Endothelial cell of umbilical vein (primary cell): ENCODE data around the gene SPATA3. TPM values are rescaled to one million over a fixed set of nuclear protein-coding genes. Genes with fewer than 3 reads are reported as not detected.

Source experiments
- BruUV-seq: library from RNA; stranded (reverse); fragments of 400-500 nt; replicated peaks from 2 replicates; lab custom pipeline; 2021; lab: Mats Ljungman, UMichigan
- CTCF ChIA-PET: fragments of 300-600, 350-600 bp; sonication (Branson Sonifier 250); formaldehyde crosslinking; loops from one replicate; lab custom pipeline; 2021; ENCODE audit warnings: antibody characterized with exemption, inconsistent platforms; lab: Charles Lee
- POLR2A ChIA-PET: fragments of 300-600, 350-600 bp; sonication (Branson Sonifier 250); formaldehyde crosslinking; loops from one replicate; lab custom pipeline; 2021; ENCODE audit warnings: antibody characterized with exemption, inconsistent platforms; lab: Charles Lee
- DNase-seq: peaks from one replicate; pipeline ENCODE4 v3.0.0-alpha.2; 2011; ENCODE audit warnings: low read depth, low spot score
- FAIRE-seq: peaks from 2 replicates; lab custom pipeline; 2011; peaks lifted over from hg19 to GRCh38; lab: Jason Lieb, UNC
- H2AFZ ChIP-seq: 2 replicates; pipeline ENCODE4 v1.6.0; 2012; ENCODE audit warnings: low read depth, low read length, control low read depth, inconsistent platforms
- H3K27ac ChIP-seq: 2 replicates; pipeline ENCODE4 v1.5.1; 2011; ENCODE audit warnings: low read depth, mild to moderate bottlenecking, control low read depth, low read length, moderate library complexity; ENCODE audit not compliant: insufficient read depth
- H3K27me3 ChIP-seq, 2 experiments: 2 replicates each; pipeline versions ENCODE4 v1.6.0 to v1.6.1; 2011; ENCODE audit warnings: low read length in 2 of 2, mixed read lengths in 1 of 2; ENCODE audit not compliant: control insufficient read depth in 2 of 2, insufficient read depth in 2 of 2
- H3K36me3 ChIP-seq, 2 experiments: 2 replicates in 1 of 2; 3 replicates in 1 of 2; pipeline ENCODE4 v1.5.1; 2011; ENCODE audit warnings: low read length in 2 of 2, mild to moderate bottlenecking in 1 of 2, moderate library complexity in 1 of 2; ENCODE audit not compliant: control insufficient read depth in 2 of 2, insufficient read depth in 2 of 2; ENCODE audit errors: extremely low read depth in 1 of 2
- H3K4me1 ChIP-seq: 3 replicates; pipeline ENCODE4 v1.5.1; 2011; ENCODE audit warnings: mild to moderate bottlenecking, low read length; ENCODE audit not compliant: control insufficient read depth, insufficient read depth; ENCODE audit errors: extremely low read depth
- H3K4me2 ChIP-seq: 2 replicates; pipeline ENCODE4 v1.6.1; 2011; ENCODE audit warnings: low read length, control low read depth, mixed read lengths; ENCODE audit not compliant: insufficient read depth
- H3K4me3 ChIP-seq, 3 experiments: fragments of 200-600 bp in 1 of 3; sonication (generic), shearing (Covaris generic) in 1 of 3; replicated peaks in 1 of 3; 2 replicates each; pipeline ENCODE4 v1.5.1; 2011 to 2016; ENCODE audit warnings: control low read depth in 3 of 3, low read length in 3 of 3, mild to moderate bottlenecking in 2 of 3, inconsistent platforms in 1 of 3, low read depth in 1 of 3, moderate library complexity in 1 of 3; ENCODE audit not compliant: insufficient read depth in 1 of 3
- H3K79me2 ChIP-seq: 2 replicates; pipeline ENCODE4 v1.6.0; 2012; ENCODE audit warnings: low read length, inconsistent platforms; ENCODE audit not compliant: control insufficient read depth, insufficient read depth
- H3K9ac ChIP-seq: replicated peaks from 2 replicates; pipeline ENCODE3; 2011; ENCODE audit warnings: low read length, control low read depth; ENCODE audit not compliant: insufficient read depth; ENCODE audit errors: extremely low read depth
- H3K9me1 ChIP-seq: replicated peaks from 3 replicates; pipeline ENCODE4 v1.6.0; 2011; ENCODE audit warnings: mild to moderate bottlenecking, low read length; ENCODE audit not compliant: control insufficient read depth, insufficient read depth; ENCODE audit errors: extremely low read depth
- H3K9me3 ChIP-seq: replicated peaks from 2 replicates; pipeline ENCODE4 v1.5.1; 2012; ENCODE audit warnings: low read length, inconsistent platforms; ENCODE audit not compliant: control insufficient read depth, insufficient read depth
- H4K20me1 ChIP-seq: replicated peaks from 2 replicates; pipeline ENCODE3; 2011; ENCODE audit warnings: mild to moderate bottlenecking, low read length; ENCODE audit not compliant: control insufficient read depth, insufficient read depth; ENCODE audit errors: extremely low read depth
- CTCF ChIP-seq, 2 donors: IDR thresholded peaks; 1 replicate in 1 of 2; 2 replicates in 1 of 2; pipeline ENCODE4 v1.5.1; 2011; ENCODE audit warnings: low read length in 2 of 2, mild to moderate bottlenecking in 2 of 2, moderate library complexity in 2 of 2, control low read depth in 1 of 2, inconsistent platforms in 1 of 2, low read depth in 1 of 2; ENCODE audit not compliant: insufficient read depth in 1 of 2; ENCODE audit errors: extremely low read depth in 1 of 2
- EZH2 ChIP-seq: IDR thresholded peaks from 2 replicates; pipeline ENCODE4 v1.6.1; 2012; ENCODE audit warnings: borderline replicate concordance, low read depth, mild to moderate bottlenecking, moderate library complexity, low read length, inconsistent platforms; ENCODE audit not compliant: severe bottlenecking
- FOS ChIP-seq: IDR thresholded peaks from 2 replicates; pipeline ENCODE4 v1.6.1; 2011; ENCODE audit warnings: mild to moderate bottlenecking, low read length, moderate library complexity, borderline replicate concordance; ENCODE audit not compliant: insufficient read depth
- GATA2 ChIP-seq: IDR thresholded peaks from 2 replicates; pipeline ENCODE4 v1.7.0; 2011; ENCODE audit warnings: low read depth, mild to moderate bottlenecking, moderate library complexity, mixed read lengths, low read length; ENCODE audit not compliant: insufficient read length, insufficient read depth
- JUN ChIP-seq: IDR thresholded peaks from 2 replicates; pipeline ENCODE4 v1.6.1; 2011; ENCODE audit warnings: borderline replicate concordance, low read depth; ENCODE audit not compliant: insufficient read length, insufficient read depth
- MAX ChIP-seq: IDR thresholded peaks from 2 replicates; pipeline ENCODE4 v1.6.1; 2011; ENCODE audit not compliant: insufficient read depth, insufficient read length
- MYC ChIP-seq: IDR thresholded peaks from one replicate; pipeline ENCODE4 v1.6.1; 2011; ENCODE audit warnings: mild to moderate bottlenecking, low read depth, low read length
- POLR2A ChIP-seq: IDR thresholded peaks from 2 replicates; pipeline ENCODE4 v1.6.1; 2012; ENCODE audit warnings: low read depth, mild to moderate bottlenecking, control low read depth, low read length
- POLR2AphosphoS5 ChIP-seq: IDR thresholded peaks from 2 replicates; pipeline ENCODE4 v1.6.1; 2012; ENCODE audit warnings: low read depth, mild to moderate bottlenecking, control low read depth, low read length, moderate library complexity; ENCODE audit not compliant: insufficient read depth
- dilution Hi-C: fragments of 300-500 bp; cut with MboI; formaldehyde crosslinking; loops from one replicate; pipeline ENCODE4 v1.15.0; 2019; ENCODE audit warnings: low sequenced_read_pairs; ENCODE audit not compliant: extremely low pct_ligation_motif_present
- intact Hi-C: fragments of 100-400 bp; cut with micrococcal nuclease; formaldehyde crosslinking; loops from one replicate; pipeline ENCODE4 v1.10.0; 2022
- polyA plus RNA-seq, 4 experiments: library from polyadenylated mRNA; depleted of rRNA in 3 of 4; stranded (reverse) in 3 of 4; unstranded in 1 of 4; fragments of >200 nt; gene quantifications; 2 replicates each; pipeline versions ENCODE4 v1.2.1 to v1.2.3, GENCODE V29; 2011 to 2012; ENCODE audit warnings: missing spikeins in 1 of 4
- total RNA-seq: library from RNA; stranded (reverse); gene quantifications from 2 replicates; pipeline ENCODE4 v1.2.3, GENCODE V29; 2021

The SPATA3 gene
- total and polyA plus RNA-seq, 2 donors (not counting 3 experiments of a cell fraction or from before 2014, with no cell fraction given), result not detected

GRCh38 chr2:231016566-231017230 is 20.8 kb downstream of the SPATA3 start:
- POLR2A ChIA-PET, result no interaction called here
- CTCF ChIA-PET, result interaction anchor here (1.0 kb wide), 1 partner anchor 29 kb away, joined by 4 read pairs; no protein-coding TSS in a partner anchor

More at GRCh38 chr2:231016566-231017230, 20.8 kb downstream of the SPATA3 start:
- H3K27ac ChIP-seq, result no peak overlapping the region
- no peak for FAIRE-seq
- no peaks in the 10 kb centered on the region for H3K79me2 ChIP-seq
- TF ChIP-seq POLR2A, result no peak
- no peak for TF ChIP-seq MAX
- no peak for TF ChIP-seq CTCF (IDR thresholded peaks at IDR 0.05; ENCODE audit: extremely low read depth in 1 of 2, insufficient read depth in 1 of 2, low read depth in 1 of 2, low read length in 2 of 2)
- no peak for TF ChIP-seq POLR2AphosphoS5
- TF ChIP-seq EZH2, result no peak
- no peak for TF ChIP-seq MYC
- TF ChIP-seq GATA2, result no peak
- no peak for TF ChIP-seq FOS
- TF ChIP-seq JUN, result no peak
- H4K20me1 ChIP-seq, result no peaks in the 10 kb centered on the region
- H3K4me3 ChIP-seq, result no peak overlapping the region
- no peak overlapping the region for H3K9ac ChIP-seq
- H2AFZ ChIP-seq, result no peak overlapping the region
- H3K4me1 ChIP-seq, result no peaks in the 10 kb centered on the region
- peaks cover 2 to 6% of the 10 kb centered on the region in 2 experiments for H3K27me3 ChIP-seq
- H3K9me3 ChIP-seq, result no peaks in the 10 kb centered on the region
- dilution Hi-C loops (no loop called here), intact Hi-C loops (no loop called here)
- no TSS peak for BruUV-seq
- no peaks in the 10 kb centered on the region for H3K36me3 ChIP-seq
- no peak overlapping the region for H3K4me2 ChIP-seq
- DNase-seq, result no peak
- no peaks in the 10 kb centered on the region for H3K9me1 ChIP-seq
